ENCODE measurements around the gene PSMA6. TPM values are rescaled to one million over a fixed set of nuclear protein-coding genes. Genes with fewer than 3 reads are reported as not detected.

Gene PSMA6
- total and polyA plus RNA-seq, 2 of the 13 experiments (the other 11 are each of a cell fraction or from before 2014, with no cell fraction given), result 525 to 1,109 TPM

- TF ChIP-seq ZNF646 (CRISPR knock-in tag; IDR thresholded peaks at IDR 0.05) (peak; percentile 4; the same call in 1 of the 2 replicates), ZFP36 (IDR thresholded peaks at IDR 0.05; ENCODE audit: borderline replicate concordance, low read depth, low read length, partially characterized antibody) (no peak), ZBTB7A (CRISPR knock-in tag; IDR thresholded peaks at IDR 0.05) (no peak), SCMH1 (CRISPR knock-in tag; IDR thresholded peaks at IDR 0.05; ENCODE audit: borderline replicate concordance) (no peak), PHF5A (CRISPR knock-in tag; IDR thresholded peaks at IDR 0.05; ENCODE audit: low read depth, unreplicated experiment) (no peak), ZFP91 (CRISPR knock-in tag; IDR thresholded peaks at IDR 0.05; ENCODE audit: borderline replicate concordance) (no peak), ZNF317 (CRISPR knock-in tag; IDR thresholded peaks at IDR 0.05) (no peak), KIAA2018 (CRISPR knock-in tag; IDR thresholded peaks at IDR 0.05; ENCODE audit: borderline replicate concordance) (no peak), ZNF660 (CRISPR knock-in tag; IDR thresholded peaks at IDR 0.05; ENCODE audit: borderline replicate concordance, low read depth) (no peak), ZNF749 (CRISPR knock-in tag; IDR thresholded peaks at IDR 0.05; ENCODE audit: borderline replicate concordance) (no peak), KAT7 (CRISPR knock-in tag; IDR thresholded peaks at IDR 0.05; ENCODE audit: borderline replicate concordance) (no peak)
These were observed 61.4 kb downstream of the PSMA6 start (continued) for GRCh38 chr14:35353409-35354172.
